OCI-M2 (cell line): ENCODE data around the gene UGT3A2.

Source experiments
- DNase-seq: peaks from one replicate; lab custom pipeline; 2025; ENCODE audit not compliant: unreplicated experiment; lab: John Stamatoyannopoulos, UW

Gene UGT3A2

DNA sequence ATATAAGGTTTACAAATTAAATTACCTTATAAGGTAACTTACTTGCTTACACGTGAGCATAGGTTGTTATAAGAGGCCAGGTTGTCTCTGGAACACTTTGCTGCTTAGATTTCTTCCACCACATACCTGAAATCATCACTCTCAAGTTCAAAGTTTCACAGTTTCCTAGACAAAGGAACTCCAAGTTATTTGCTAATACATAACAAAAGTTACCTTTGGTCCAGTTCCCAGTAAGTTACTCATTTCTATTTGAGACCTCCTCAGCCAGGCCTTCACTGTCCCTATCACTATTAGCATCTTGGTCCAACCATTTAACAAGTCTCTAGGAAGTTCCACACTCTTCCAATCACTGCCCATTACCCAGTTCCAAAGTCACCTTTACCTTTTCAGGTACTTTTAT is 57.0 kb downstream of the UGT3A2 start:
- no peak for DNase-seq

- no peak for DNase-seq
Observed at GRCh38 chr5:36007366-36007765, 59.3 kb downstream of the UGT3A2 start.

DNA sequence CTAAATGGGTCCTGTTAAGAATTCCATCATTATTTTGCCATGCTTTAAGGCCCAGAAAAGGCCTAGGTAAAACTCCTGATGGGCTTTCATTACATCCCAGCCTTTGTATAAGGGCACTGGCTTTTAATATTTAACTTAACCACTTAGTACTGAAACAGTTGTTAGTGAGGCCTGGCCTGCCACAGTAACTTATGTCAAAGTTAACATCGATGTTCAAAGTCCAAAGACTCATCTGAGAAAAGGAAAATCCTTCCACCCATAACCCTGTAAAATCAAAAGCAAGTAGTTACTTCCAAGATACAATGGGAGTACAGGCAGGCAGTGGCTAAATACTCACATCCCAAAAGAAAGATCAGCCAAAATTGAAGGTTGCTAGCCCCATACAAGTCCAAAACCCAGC is 60.5 kb downstream of the UGT3A2 start:
- no peak for DNase-seq

- no peak for DNase-seq
Observed at GRCh38 chr5:36001032-36001431, 65.7 kb downstream of the UGT3A2 start.

- DNase-seq, result no peak
Observed at GRCh38 chr5:35999547-35999946, 67.1 kb downstream of the UGT3A2 start.

GRCh38 chr5:35996076-35996475 is 70.6 kb downstream of the UGT3A2 start:
- DNase-seq, result no peak

- DNase-seq, result no peak
Observed at GRCh38 chr5:35990941-35991611, 75.6 kb downstream of the UGT3A2 start, which contains the start of gene UGT3A1. UGT3A1 (minus strand) TSS chr5:35991390; CDS start chr5:35991240, 150 bp downstream.

DNA sequence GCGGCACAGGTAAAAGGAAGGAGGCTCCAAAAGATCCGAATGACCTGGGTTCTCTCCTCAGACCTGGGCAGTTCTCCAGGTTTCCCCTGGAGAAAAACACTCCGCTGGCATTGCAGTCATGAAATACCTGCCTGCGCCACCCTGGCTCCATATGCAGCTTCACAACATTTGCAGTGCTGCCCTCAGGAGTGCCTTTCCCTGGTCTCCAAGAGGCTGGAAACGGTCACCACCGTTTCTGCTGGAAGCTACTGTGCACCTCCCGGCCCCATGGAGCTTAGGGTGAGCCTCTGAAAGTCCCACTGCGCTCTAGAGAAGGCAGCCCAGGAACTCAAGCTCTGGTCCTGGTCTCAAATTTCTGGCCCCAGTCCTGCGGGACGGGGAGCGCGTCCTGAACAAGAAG is 76.2 kb downstream of the UGT3A2 start:
- no peak for DNase-seq

DNA sequence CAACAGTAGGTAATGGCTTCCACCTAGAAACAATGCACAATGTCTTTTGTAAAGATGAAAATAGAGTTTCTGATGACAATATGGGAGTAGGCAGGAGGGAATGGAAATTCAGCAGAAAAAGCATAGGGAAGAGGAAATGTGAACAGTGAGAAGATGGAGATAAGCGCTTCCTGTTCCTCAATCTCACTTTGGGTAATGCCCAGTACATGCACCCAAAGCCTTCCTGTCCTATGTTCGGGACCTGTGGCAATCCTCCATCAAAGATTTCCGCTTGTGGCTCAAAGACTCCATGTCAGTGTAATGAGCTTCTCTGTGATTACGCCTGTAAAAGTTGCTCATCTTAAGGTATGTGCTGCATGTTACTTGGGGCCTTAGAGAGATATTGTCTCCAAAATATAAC is 78.2 kb downstream of the UGT3A2 start:
- DNase-seq, result no peak

- DNase-seq, result no peak
Observed at GRCh38 chr5:35987776-35988175, 78.9 kb downstream of the UGT3A2 start.
